H9 (cell line): ENCODE data around the gene TRIM40. TPM values are rescaled to one million over a fixed set of nuclear protein-coding genes. Genes with fewer than 3 reads are reported as not detected.

Experiments used
- DNase-seq: peaks from one replicate; pipeline ENCODE4 v3.0.0-alpha.2; 2017
- H2AFZ ChIP-seq: one replicate; pipeline ENCODE4 v1.6.1; 2013; ENCODE audit warnings: mild to moderate bottlenecking, low read length, control low read depth, moderate library complexity
- H2AK5ac ChIP-seq: 2 replicates; pipeline ENCODE4 v1.6.1; 2013; ENCODE audit warnings: low read length, control low read depth, mixed read lengths; ENCODE audit not compliant: insufficient read length
- H2BK120ac ChIP-seq: one replicate; pipeline ENCODE4 v1.6.1; 2013; ENCODE audit warnings: low read depth, mild to moderate bottlenecking, low read length, control low read depth, inconsistent platforms; ENCODE audit not compliant: poor library complexity, severe bottlenecking
- H2BK12ac ChIP-seq: 2 replicates; pipeline ENCODE4 v1.6.1; 2013; ENCODE audit warnings: low read length, control low read depth, mixed read lengths, low read depth; ENCODE audit not compliant: insufficient read length
- H2BK15ac ChIP-seq: 2 replicates; pipeline ENCODE4 v1.6.1; 2013; ENCODE audit warnings: low read depth, low read length, control low read depth
- H2BK20ac ChIP-seq: one replicate; pipeline ENCODE4 v1.6.1; 2013; ENCODE audit warnings: low read depth, mild to moderate bottlenecking, low read length, control low read depth, inconsistent platforms; ENCODE audit not compliant: poor library complexity, severe bottlenecking
- H2BK5ac ChIP-seq: 2 replicates; pipeline ENCODE4 v1.6.1; 2013; ENCODE audit warnings: low read length, control low read depth, mixed read lengths; ENCODE audit not compliant: insufficient read length
- H3K14ac ChIP-seq: 2 replicates; pipeline ENCODE4 v1.6.1; 2013; ENCODE audit warnings: low read length, control low read depth; ENCODE audit not compliant: insufficient read depth
- H3K18ac ChIP-seq: 2 replicates; pipeline ENCODE4 v1.6.1; 2013; ENCODE audit warnings: low read depth, mild to moderate bottlenecking, mixed read lengths, low read length, control low read depth; ENCODE audit not compliant: insufficient read length
- H3K23ac ChIP-seq: 2 replicates; pipeline ENCODE4 v1.6.1; 2013; ENCODE audit warnings: low read length, control low read depth, mixed read lengths, low read depth; ENCODE audit not compliant: insufficient read length
- H3K23me2 ChIP-seq: 2 replicates; pipeline ENCODE4 v1.6.1; 2013; ENCODE audit warnings: low read depth, mild to moderate bottlenecking, mixed read lengths, low read length, control low read depth; ENCODE audit not compliant: insufficient read length, poor library complexity, severe bottlenecking
- H3K27ac ChIP-seq: 2 replicates; pipeline ENCODE4 v1.5.1; 2013; ENCODE audit warnings: low read length, control low read depth, mixed read lengths, low read depth; ENCODE audit not compliant: insufficient read length
- H3K27me3 ChIP-seq: 2 replicates; pipeline ENCODE4 v1.6.1; 2013; ENCODE audit warnings: low read length, control low read depth, inconsistent platforms; ENCODE audit not compliant: insufficient read depth
- H3K4ac ChIP-seq: 2 replicates; pipeline ENCODE4 v1.6.1; 2013; ENCODE audit warnings: low read depth, mild to moderate bottlenecking, control low read depth, inconsistent platforms, low read length, moderate library complexity
- H3K4me1 ChIP-seq: 2 replicates; pipeline ENCODE4 v1.6.1; 2013; ENCODE audit warnings: low read length, control low read depth, inconsistent platforms; ENCODE audit not compliant: insufficient read depth
- H3K4me2 ChIP-seq: 2 replicates; pipeline ENCODE4 v1.6.1; 2013; ENCODE audit warnings: low read length, control low read depth, mixed read lengths; ENCODE audit not compliant: insufficient read length, insufficient read depth
- H3K56ac ChIP-seq: 2 replicates; pipeline ENCODE4 v1.6.1; 2013; ENCODE audit warnings: low read depth, mild to moderate bottlenecking, mixed read lengths, low read length, control low read depth; ENCODE audit not compliant: insufficient read length
- H3K79me1 ChIP-seq: 2 replicates; pipeline ENCODE4 v1.6.1; 2013; ENCODE audit warnings: low read depth, mild to moderate bottlenecking, moderate library complexity, low read length, control low read depth, inconsistent platforms; ENCODE audit not compliant: insufficient read depth, poor library complexity, severe bottlenecking
- H3K79me2 ChIP-seq: 2 replicates; pipeline ENCODE4 v1.6.1; 2013; ENCODE audit warnings: low read length, control low read depth, inconsistent platforms; ENCODE audit not compliant: insufficient read depth
- H3K9ac ChIP-seq: 2 replicates; pipeline ENCODE4 v1.6.1; 2013; ENCODE audit warnings: low read length, control low read depth, mixed read lengths; ENCODE audit not compliant: insufficient read length; ENCODE audit errors: extremely low read depth
- H3K9me3 ChIP-seq: one replicate; pipeline ENCODE4 v1.6.1; 2013; ENCODE audit warnings: low read depth, low read length, inconsistent platforms; ENCODE audit not compliant: control insufficient read depth
- H3T11ph ChIP-seq: one replicate; pipeline ENCODE4 v1.6.1; 2013; ENCODE audit warnings: mild to moderate bottlenecking, low read length, control low read depth, inconsistent platforms
- H4K20me1 ChIP-seq: one replicate; pipeline ENCODE4 v1.6.1; 2013; ENCODE audit not compliant: control insufficient read depth, insufficient read length, insufficient read depth
- H4K5ac ChIP-seq: 2 replicates; pipeline ENCODE4 v1.6.1; 2013; ENCODE audit warnings: low read depth, mild to moderate bottlenecking, mixed read lengths, low read length, control low read depth; ENCODE audit not compliant: insufficient read length
- H4K8ac ChIP-seq: replicated peaks from 2 replicates; pipeline ENCODE4 v1.6.1; 2013; ENCODE audit warnings: low read length, control low read depth, mixed read lengths, low read depth; ENCODE audit not compliant: insufficient read length
- H4K91ac ChIP-seq: 2 replicates; pipeline ENCODE4 v1.6.1; 2013; ENCODE audit warnings: low read depth, mild to moderate bottlenecking, moderate library complexity, mixed read lengths, low read length, control low read depth; ENCODE audit not compliant: insufficient read length
- H3K27ac Mint-ChIP-seq, 3 experiments: 2 replicates in 2 of 3; 3 replicates in 1 of 3; pipeline ENCODE4 v1.8.0; 2020 to 2021; ENCODE audit warnings: mixed read lengths in 3 of 3, mild to moderate bottlenecking in 1 of 3, moderate library complexity in 1 of 3
- H3K27me3 Mint-ChIP-seq: 2 replicates; pipeline ENCODE4 v1.8.0; 2021; ENCODE audit warnings: low read depth, mild to moderate bottlenecking, moderate library complexity, mixed read lengths
- H3K36me3 Mint-ChIP-seq, 3 experiments: 2 replicates in 2 of 3; 3 replicates in 1 of 3; pipeline ENCODE4 v1.8.0; 2020 to 2021; ENCODE audit warnings: low read depth in 3 of 3, mixed read lengths in 3 of 3; ENCODE audit not compliant: insufficient read depth in 1 of 3
- H3K4me1 Mint-ChIP-seq, 2 experiments: 2 replicates each; pipeline ENCODE4 v1.8.0; 2020; ENCODE audit warnings: mixed read lengths in 2 of 2
- H3K4me3 Mint-ChIP-seq, 2 experiments: 2 replicates in 1 of 2; 3 replicates in 1 of 2; pipeline ENCODE4 v1.8.0; 2020 to 2021; ENCODE audit warnings: mild to moderate bottlenecking in 2 of 2, mixed read lengths in 2 of 2, moderate library complexity in 1 of 2
- H3K9me3 Mint-ChIP-seq, 2 experiments: 2 replicates in 1 of 2; 3 replicates in 1 of 2; pipeline ENCODE4 v1.8.0; 2020; ENCODE audit warnings: mild to moderate bottlenecking in 2 of 2, mixed read lengths in 2 of 2, moderate library complexity in 1 of 2
- CTCF ChIP-seq: fragments of 200-600 bp; sonication (generic); conservative IDR thresholded peaks from 3 replicates; pipeline ENCODE4 v1.8.0; 2021; ENCODE audit warnings: antibody characterized with exemption, mild to moderate bottlenecking
- WGBS: extraction: QIAGEN DNeasy Blood & Tissue Kit; methylation state at CpG from one replicate; pipeline ENCODE4 v1.1.7; 2013; ENCODE audit warnings: missing lambda C conversion rate, low lambda C conversion rate, mixed read lengths; ENCODE audit not compliant: insufficient read length; ENCODE audit errors: extremely low coverage; 5-methylcytosine and 5-hydroxymethylcytosine counted together
- total RNA-seq: library from RNA; stranded (reverse); gene quantifications from 2 replicates; pipeline ENCODE4 v1.2.1, GENCODE V29; 2021

Gene TRIM40
- total RNA-seq, 1 experiment from 2014 or later: not detected

GRCh38 chr6:30154061-30154460, 18.1 kb downstream of the TRIM40 start:
- Histone ChIP-seq H3K56ac (no peak overlapping the region), H3K9ac (no peak overlapping the region), H3K14ac (no peak overlapping the region), H3K9me3 (no peaks in the 10 kb centered on the region), H2AFZ (no peak overlapping the region), H3K27ac (no peak overlapping the region), H2AK5ac (no peak overlapping the region), H4K8ac (no peak overlapping the region), H3K18ac (no peak overlapping the region), H3K27me3 (no peaks in the 10 kb centered on the region), H2BK120ac (no peak overlapping the region), H2BK15ac (no peak overlapping the region), H4K91ac (no peak overlapping the region), H3K79me2 (no peaks in the 10 kb centered on the region), H3K23ac (no peak overlapping the region), H2BK5ac (no peak overlapping the region), H3K4me1 (no peaks in the 10 kb centered on the region), H3K23me2 (no peaks in the 10 kb centered on the region), H3K4ac (no peak overlapping the region), H3T11ph (no peak overlapping the region), H4K5ac (no peak overlapping the region), H4K20me1 (no peaks in the 10 kb centered on the region), H3K79me1 (no peaks in the 10 kb centered on the region), H3K4me2 (no peak overlapping the region), H2BK12ac (no peak overlapping the region), H2BK20ac (no peak overlapping the region)
- WGBS: no CpG with 5 or more reads among the region's 17 CpGs
- no peaks in the 10 kb centered on the region for H3K36me3 Mint-ChIP-seq
- DNase-seq: no peak
- TF ChIP-seq CTCF: no peak
- H3K9me3 Mint-ChIP-seq: no peaks in the 10 kb centered on the region
- H3K27me3 Mint-ChIP-seq: peaks cover 66% of the 10 kb centered on the region
- H3K4me1 Mint-ChIP-seq: peaks cover 2% of the 10 kb centered on the region in 2 experiments; a peak in 1 of 4 replicates
- H3K4me3 Mint-ChIP-seq: no peak overlapping the region
- no peak overlapping the region for H3K27ac Mint-ChIP-seq
